HG03520 (cell line): ENCODE measurements around the gene SRCIN1.
"Not testable (repeated sequence)": the region's sequence is repeated elsewhere in the genome, so short reads cannot be mapped to it uniquely, and the experiment has no call there.

ENCODE experiments used
- ATAC-seq: cut with Tn5 transposase; IDR thresholded peaks from one replicate; pipeline ENCODE4 v1.9.1; 2021; ENCODE audit warnings: mild to moderate bottlenecking, moderate library complexity; ENCODE audit not compliant: unreplicated experiment

SRCIN1 gene

DNA sequence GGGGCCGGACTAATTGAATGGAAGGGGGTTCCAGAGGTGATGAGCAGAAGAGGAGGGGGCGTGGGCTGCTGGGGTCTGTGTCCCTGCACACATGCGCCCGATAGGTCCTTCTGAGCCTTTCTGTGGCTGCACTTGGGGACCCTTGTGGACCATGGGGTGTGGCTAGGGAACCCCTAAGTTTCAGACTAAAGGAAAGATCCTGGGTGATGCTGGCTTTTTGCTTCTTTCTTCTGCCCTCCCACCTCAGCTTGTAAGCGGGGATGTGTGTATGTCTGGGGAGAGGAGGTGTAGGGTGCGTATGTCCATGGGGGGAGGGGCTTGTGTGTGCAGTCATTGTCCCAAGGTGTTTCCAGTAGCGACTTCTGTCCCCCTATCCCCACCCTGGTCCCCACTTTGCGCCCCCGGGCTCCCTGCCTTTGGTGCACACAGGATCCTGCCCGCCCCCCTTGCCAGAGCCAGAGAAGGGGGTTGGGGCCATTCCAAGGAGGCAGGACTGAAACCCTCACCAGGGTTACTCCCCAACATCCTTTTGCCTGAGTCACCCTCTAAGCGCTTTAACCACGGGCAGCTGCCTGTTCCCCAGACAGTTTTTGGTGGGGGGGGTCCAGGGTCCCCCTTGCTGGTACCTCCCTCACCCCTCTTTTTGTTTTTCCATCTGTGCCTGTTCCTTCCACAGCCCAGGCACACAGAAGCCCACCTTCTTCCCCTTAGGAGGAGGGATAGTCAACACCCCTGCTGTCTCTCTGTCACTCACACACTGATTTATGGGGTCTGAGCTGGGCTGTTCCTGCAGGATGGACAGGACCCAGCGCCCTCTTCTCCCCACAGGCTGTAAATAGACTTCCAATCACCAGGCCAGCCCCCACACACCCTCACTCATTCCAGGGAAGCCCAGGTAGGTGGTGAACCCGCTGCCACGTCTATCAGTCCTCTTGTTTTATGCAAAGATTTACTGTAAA lies 94.3 kb downstream of the SRCIN1 start:
- ATAC-seq: no peak

GRCh38 chr17:38510421-38511149 lies 95.2 kb downstream of the SRCIN1 start:
- ATAC-seq: no peak

GRCh38 chr17:38509772-38510420 lies 95.9 kb downstream of the SRCIN1 start:
- no peak for ATAC-seq

- ATAC-seq: no peak
Measured at GRCh38 chr17:38508954-38509771, 96.6 kb downstream of the SRCIN1 start.

- ATAC-seq: no peak
Measured at GRCh38 chr17:38508570-38508950, 97.2 kb downstream of the SRCIN1 start.

DNA sequence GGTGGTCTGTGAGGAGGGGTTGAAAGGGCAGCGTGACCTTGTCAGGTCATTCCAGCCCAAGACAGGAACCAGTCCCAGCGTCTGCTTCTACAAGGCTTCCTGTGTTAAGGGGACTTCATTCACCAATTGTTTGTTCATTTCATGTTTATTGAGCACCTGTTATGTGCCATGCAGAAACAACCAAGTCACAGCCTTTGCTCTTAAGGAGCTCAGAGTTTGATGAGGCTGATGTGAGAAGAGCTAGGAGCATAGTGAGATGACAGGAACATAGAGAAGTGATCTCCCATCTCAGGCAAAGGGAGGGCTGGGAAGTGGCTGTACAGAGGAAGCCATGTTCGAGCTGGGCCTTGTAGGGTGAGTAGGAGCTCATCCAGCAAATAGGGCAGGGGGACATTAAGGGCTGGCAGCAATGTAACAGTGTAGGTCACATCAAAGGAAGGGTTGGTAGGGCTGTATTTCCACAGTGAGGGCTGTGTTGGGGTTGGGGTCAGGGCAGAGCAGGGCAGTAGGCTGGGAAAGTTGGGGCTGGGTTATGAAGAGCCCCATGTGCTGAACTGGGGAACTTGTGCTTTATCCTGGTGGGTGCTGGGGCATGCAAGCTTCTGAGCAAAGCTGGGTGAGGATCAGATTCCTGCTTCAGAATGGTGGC lies 97.7 kb downstream of the SRCIN1 start:
- no peak for ATAC-seq

DNA sequence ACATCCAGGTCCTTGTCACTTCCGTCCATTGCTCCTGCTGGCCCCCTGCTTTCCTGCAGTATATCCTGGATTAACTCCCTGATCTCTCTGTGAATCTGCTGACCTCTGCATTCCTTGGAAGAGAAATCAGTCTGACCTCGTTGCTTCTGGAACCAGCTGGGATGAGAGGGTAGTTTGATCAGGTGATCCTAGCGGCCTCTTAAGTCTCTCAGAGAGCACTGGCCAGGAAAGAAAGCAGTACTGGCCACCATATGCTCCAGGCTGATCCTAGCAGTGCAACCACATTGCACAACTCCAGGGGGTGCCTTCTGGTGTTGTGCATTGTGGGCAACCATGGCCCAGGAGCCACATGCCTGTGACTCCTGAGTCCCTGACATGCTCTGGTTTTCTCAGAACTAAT lies 98.3 kb downstream of the SRCIN1 start:
- no peak for ATAC-seq

DNA sequence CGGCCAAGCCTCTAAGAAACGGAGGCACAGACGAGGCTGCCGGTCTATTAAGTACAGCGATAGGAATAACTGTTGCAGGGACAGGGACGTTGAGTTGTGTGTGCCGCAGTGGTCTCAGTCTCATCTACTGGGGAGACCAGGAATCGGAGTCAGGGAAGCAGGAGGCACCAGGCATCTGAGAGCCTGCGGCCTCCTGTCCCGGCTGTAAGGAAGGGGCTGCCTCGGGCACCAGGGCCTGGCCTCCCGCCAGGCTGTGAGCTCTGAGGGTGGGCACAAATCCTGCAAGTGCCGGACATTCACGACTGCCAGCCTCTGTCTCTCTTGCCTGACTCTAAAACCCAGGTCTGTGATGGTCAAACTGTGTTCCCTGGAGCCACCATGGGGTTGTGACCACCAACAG lies 101.5 kb downstream of the SRCIN1 start:
- no peak for ATAC-seq

DNA sequence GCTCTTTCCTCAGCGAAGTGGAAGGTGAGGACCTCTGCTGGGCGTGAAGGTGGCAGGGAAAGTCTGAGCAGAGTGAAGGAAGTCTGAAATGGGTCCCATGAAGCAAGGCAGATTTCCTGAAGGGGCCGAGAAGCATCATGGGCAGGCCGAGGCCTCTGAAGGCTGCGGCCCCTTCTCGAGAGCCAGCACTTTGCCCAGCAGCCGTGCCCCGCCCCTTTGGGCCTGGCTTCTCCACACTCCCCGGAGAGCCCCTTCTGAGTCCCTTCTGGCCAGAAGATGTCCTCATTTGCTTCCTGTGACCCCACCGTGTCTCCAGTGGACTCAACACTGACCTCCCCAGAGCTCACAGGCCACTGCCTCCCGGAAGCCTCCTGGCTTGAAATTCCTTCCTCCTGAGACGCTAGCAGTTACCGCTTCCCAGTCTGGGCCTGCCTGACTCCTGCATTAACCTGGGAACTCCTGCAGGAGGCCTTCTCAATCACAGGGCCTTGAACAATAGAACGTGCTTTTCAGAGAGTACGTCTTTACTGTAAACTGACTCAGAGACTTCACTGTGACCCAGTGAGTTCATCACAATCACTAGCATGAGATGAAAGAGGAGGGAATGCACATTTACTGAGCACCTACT lies 102.4 kb downstream of the SRCIN1 start:
- not testable (repeated sequence) for ATAC-seq

DNA sequence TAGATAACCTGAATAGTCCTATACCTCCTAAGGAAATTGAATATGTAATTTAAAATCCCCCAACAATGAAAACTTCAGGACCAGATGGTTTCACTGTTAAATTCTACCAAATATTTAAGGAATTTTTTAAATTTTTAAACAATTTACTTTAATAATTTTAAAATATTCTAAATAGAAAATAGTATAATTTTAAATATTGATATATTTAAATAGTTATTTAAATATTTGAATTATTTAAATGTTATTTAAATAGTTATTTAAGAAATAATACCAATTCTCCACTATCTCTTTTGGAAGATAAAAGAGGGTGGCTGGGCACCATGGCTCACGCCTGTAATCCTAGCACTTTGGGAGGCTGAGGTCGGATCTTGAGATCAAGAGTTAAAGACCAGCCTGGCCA lies 104.0 kb downstream of the SRCIN1 start:
- not testable (repeated sequence) for ATAC-seq

- not testable (repeated sequence) for ATAC-seq
Measured at GRCh38 chr17:38499230-38499629, 106.5 kb downstream of the SRCIN1 start.

GRCh38 chr17:38498353-38498752 lies 107.4 kb downstream of the SRCIN1 start:
- no peak for ATAC-seq

DNA sequence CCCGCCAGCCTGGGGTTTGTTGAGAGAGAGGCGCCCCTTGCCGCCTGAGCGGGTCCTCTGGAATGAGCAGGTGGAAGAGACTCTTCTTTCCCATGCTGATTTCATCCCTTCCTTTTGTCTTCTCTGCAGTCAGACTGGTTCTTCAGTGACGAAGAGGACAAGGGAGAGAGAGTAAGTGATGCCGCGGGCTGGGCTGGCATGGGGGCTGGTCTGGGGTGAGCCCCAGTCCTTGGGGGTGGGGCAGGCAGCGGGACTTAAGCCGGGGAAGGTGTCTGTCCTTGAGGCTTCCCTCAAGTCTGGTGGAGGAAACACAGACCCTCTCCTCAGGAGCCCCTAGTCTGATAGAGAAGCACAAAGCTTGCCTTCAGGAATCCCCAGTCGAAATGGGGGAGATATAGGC lies 108.1 kb downstream of the SRCIN1 start:
- ATAC-seq: not testable (repeated sequence)

GRCh38 chr17:38494152-38494551 lies 111.6 kb downstream of the SRCIN1 start:
- ATAC-seq: not testable (repeated sequence)

DNA sequence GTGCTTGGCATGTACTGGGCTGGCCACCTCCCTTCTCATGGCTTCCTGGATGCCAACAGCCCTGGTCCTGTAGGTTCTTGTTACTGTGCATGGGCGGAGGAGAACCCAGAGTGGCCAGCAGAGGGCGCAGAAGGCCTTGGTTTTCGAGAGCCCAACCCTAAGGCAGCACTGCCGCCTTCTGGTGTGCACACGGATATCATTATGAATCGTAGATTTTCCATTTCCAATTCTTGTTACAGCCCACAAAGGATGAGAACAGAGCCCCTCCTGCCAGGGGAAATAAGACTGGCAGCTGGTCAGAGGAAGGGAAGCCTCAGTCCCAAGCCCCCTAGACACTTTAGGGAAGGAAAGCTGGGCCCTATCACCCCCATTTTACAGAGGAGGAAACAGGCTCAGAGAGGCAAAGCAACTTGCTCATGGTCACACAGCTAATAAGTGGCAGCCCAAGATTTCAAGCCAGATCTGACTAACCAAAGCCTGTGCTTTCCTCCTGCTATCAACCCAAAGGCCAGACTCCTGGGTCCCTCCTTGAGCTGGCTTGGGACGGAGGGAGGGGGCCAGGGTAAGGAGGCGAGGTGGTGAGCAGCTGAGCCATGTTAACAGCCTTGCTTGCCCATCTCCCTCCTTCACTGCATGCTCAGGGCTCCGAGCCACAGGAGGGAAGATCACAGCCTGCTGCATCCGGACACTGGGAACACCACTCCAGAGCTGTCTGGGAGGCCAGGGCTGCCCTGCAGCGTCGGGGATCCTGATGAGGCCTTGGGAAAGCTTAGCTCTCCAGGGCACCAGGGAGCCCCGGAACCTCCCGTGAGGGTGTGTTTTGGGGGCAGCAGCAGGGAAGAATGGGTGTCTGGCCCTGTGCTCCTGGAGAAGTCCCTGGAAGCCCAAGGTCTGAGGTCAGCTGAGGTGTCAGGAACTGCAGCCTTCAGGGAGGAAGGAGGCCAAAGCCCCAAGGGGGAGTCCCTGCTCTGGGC lies 113.4 kb downstream of the SRCIN1 start:
- ATAC-seq: not testable (repeated sequence)

DNA sequence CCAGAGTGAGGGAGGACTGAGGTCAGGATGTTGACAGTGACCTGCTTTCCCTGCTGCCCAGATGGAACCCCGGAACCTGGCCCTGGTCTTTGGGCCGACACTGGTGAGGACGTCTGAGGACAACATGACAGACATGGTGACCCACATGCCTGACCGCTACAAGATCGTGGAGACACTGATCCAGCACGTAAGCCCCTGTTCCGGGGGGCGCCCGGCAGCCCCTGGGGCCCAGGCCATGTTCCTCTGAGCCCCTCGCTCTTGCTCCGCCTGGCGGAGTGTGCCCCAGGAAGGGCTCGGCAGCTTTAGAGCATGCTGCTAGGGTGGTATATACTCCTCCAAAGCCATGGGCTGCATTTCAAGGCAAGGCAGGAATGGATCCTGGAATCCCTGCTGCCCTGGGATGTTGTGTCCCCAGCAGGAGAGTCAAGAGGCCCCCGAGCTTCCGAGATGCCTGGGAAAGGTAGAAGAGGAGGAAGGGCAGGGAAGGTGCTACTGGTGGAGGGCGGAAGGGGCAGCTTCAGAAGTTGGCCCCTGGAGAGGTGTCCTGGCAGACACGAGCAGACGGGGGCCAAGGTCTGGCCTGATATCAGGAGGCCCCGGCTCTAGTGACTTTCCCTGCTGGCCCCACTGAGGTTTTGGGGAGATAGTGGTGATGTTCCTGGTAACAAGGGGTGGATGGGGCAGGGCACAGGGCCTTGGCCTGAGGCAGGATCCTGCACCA lies 114.2 kb downstream of the SRCIN1 start:
- not testable (repeated sequence) for ATAC-seq

- ATAC-seq: not testable (repeated sequence)
Measured at GRCh38 chr17:38489774-38490173, 116.0 kb downstream of the SRCIN1 start.
